CD4-positive, alpha-beta T cell treated with Interleukin-10 for 1 hour (primary cell): ENCODE data around the gene NMT2.

Experiments used
- DNase-seq: peaks from one replicate; pipeline ENCODE4 v3.0.0-alpha.2; 2020

NMT2 gene

GRCh38 chr10:15137636-15138035 is 30.9 kb downstream of the NMT2 start:
- no peak for DNase-seq

- DNase-seq, result no peak
Observed at GRCh38 chr10:15137036-15137359, 31.5 kb downstream of the NMT2 start.

GRCh38 chr10:15136129-15137035 is 32.1 kb downstream of the NMT2 start:
- DNase-seq, result no peak

- DNase-seq, result no peak
Observed at GRCh38 chr10:15131330-15131729, 37.2 kb downstream of the NMT2 start.

GRCh38 chr10:15124908-15125307 is 43.6 kb downstream of the NMT2 start:
- DNase-seq, result no peak

GRCh38 chr10:15124190-15124589 is 44.3 kb downstream of the NMT2 start:
- no peak for DNase-seq

- no peak for DNase-seq
Observed at GRCh38 chr10:15123749-15124184, 44.7 kb downstream of the NMT2 start.

- DNase-seq, result no peak
Observed at GRCh38 chr10:15122477-15123030, 45.9 kb downstream of the NMT2 start.

- DNase-seq, result no peak
Observed at GRCh38 chr10:15121707-15122106, 46.8 kb downstream of the NMT2 start.

GRCh38 chr10:15120523-15120922 is 48.0 kb downstream of the NMT2 start:
- no peak for DNase-seq

- DNase-seq, result no peak
Observed at GRCh38 chr10:15118615-15119014, 49.9 kb downstream of the NMT2 start.

- DNase-seq, result no peak
Observed at GRCh38 chr10:15116225-15116624, 52.3 kb downstream of the NMT2 start.

- DNase-seq, result no peak
Observed at GRCh38 chr10:15113766-15114165, 54.7 kb downstream of the NMT2 start.

- DNase-seq, result no peak
Observed at GRCh38 chr10:15112657-15113056, 55.8 kb downstream of the NMT2 start.

GRCh38 chr10:15106352-15107013 is 62.0 kb downstream of the NMT2 start:
- peak; percentile 77 for DNase-seq

GRCh38 chr10:15103513-15103912 is 65.0 kb downstream of the NMT2 start:
- DNase-seq, result no peak

- no peak for DNase-seq
Observed at GRCh38 chr10:15099886-15100285, 68.6 kb downstream of the NMT2 start.

GRCh38 chr10:15097011-15097812 is 71.3 kb downstream of the NMT2 start, which contains the start of gene RPP38:
Gene RPP38, plus strand, starts transcription at chr10:15097355. Its CDS starts 5,960 bp downstream, at chr10:15103315.
- DNase-seq, result peak; percentile 93

- DNase-seq, result no peak
Observed at GRCh38 chr10:15096661-15097010, 71.9 kb downstream of the NMT2 start.

GRCh38 chr10:15092855-15093408 is 75.6 kb downstream of the NMT2 start:
- no peak for DNase-seq

GRCh38 chr10:15091418-15091817 is 77.1 kb downstream of the NMT2 start:
- no peak for DNase-seq

GRCh38 chr10:15088428-15089261 is 79.8 kb downstream of the NMT2 start, which contains the start of gene ACBD7:
Gene ACBD7, minus strand, starts transcription at chr10:15088776. Its CDS starts 48 bp downstream, at chr10:15088728.
- DNase-seq, result peak; percentile 81
